NB4 (cell line): ENCODE measurements around the gene SLC9C2.
"Not testable (repeated sequence)": the region's sequence is repeated elsewhere in the genome, so short reads cannot be mapped to it uniquely, and the experiment has no call there.

ENCODE experiments used
- DNase-seq: peaks from one replicate; pipeline ENCODE4 v3.0.0; 2010; ENCODE audit warnings: low read depth
- H3K4me3 ChIP-seq: one replicate; pipeline ENCODE4 v1.5.1; 2011; ENCODE audit warnings: mild to moderate bottlenecking, low read depth, low read length, moderate library complexity
- CTCF ChIP-seq: IDR thresholded peaks from one replicate; pipeline ENCODE4 v1.5.1; 2012; ENCODE audit warnings: low read depth, low read length
- MYC ChIP-seq: IDR thresholded peaks from 2 replicates; pipeline ENCODE4 v1.6.1; 2011; ENCODE audit warnings: low read depth, low read length
- POLR2A ChIP-seq: IDR thresholded peaks from 2 replicates; pipeline ENCODE4 v1.6.1; 2011; ENCODE audit warnings: mild to moderate bottlenecking; ENCODE audit not compliant: insufficient read length; ENCODE audit errors: extremely low read depth
- TF ChIP-seq, protein P1 (sequence below): IDR thresholded peaks from 2 replicates; pipeline ENCODE4 v1.6.1; 2011; ENCODE audit warnings: low read depth, low read length

Gene SLC9C2

GRCh38 chr1:173476197-173476664, 126.6 kb downstream of the SLC9C2 start:
- DNase-seq: no peak
- H3K4me3 ChIP-seq: peak overlapping the region; percentile 61
- TF ChIP-seq POLR2A (no peak), CTCF (no peak), MYC (no peak)
- TF ChIP-seq, protein P1, sequence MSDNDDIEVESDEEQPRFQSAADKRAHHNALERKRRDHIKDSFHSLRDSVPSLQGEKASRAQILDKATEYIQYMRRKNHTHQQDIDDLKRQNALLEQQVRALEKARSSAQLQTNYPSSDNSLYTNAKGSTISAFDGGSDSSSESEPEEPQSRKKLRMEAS: no peak

DNA sequence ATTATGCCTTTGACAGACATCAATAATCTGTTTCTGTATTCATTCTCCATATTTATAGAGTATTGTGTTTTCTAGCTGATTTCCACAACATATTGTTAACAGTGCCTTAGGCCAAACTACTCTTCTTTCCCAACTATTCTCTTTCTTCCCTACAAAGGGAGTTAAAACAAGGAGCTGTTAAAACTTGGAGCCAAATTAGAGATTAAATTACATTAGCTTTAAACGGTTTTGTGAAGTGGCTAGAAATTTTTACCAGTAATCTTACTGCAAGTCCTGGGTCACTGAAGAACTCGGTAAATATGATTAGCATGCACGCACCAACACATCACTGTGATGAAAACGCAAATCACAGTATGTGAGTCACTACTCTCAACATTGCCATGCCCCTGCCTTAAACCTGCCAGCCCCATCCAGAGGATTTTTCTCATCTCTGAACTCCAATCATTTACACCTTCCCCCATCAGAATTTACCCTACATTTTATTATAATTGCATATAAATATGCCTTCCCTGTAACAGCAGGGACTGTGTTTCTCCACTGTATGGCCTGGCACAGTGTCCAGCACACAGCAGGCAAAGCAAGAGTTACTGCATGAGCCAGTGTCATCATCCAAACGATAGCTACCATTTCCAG, 127.2 kb downstream of the SLC9C2 start:
- peak; percentile 19 for DNase-seq
- peak overlapping the region; percentile 61 for H3K4me3 ChIP-seq
- TF ChIP-seq, protein P1: no peak
- TF ChIP-seq MYC (no peak), POLR2A (no peak), CTCF (no peak)

- not testable (repeated sequence) for DNase-seq, H3K4me3 ChIP-seq
Observed at GRCh38 chr1:173474780-173475421, 128.0 kb downstream of the SLC9C2 start.

DNA sequence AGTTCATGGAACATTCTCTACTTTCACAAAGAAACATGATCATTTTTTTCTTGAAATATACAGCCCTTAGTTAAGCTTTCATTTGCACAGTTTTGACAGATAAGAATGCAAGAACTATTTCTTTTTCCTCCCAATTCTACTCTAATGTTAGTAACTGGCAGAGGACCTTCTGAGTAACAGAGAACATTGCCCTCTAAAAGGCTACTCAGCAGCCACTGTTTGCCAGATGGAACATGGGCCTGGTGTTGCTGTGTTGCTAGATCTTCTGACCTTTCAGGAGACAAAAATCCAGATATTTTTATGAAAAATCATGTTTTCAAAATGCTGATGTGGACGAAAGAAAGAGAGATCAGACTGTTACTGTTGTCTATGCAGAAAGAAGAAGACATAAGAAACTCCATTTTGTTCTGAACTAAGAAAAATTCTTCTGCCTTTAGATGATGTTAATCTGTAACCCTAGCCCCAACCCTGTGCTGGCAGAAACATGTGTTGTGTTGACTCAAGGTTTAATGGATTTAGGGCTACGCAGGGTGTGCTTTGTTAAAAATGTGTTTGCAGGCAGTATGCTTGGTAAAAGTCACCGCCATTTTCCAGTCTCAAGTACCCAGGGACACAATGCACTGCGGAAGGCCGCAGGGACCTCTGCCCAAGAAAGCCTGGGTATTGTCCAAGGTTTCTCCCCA, 128.6 kb downstream of the SLC9C2 start:
- TF ChIP-seq MYC: no peak
- no peak for TF ChIP-seq CTCF
- TF ChIP-seq, protein P1: no peak
- TF ChIP-seq POLR2A: no peak
- no peak for DNase-seq
- H3K4me3 ChIP-seq: no peak overlapping the region

GRCh38 chr1:173473599-173474011, 129.3 kb downstream of the SLC9C2 start:
- no peak for DNase-seq
- H3K4me3 ChIP-seq: no peak overlapping the region
- TF ChIP-seq CTCF (no peak), POLR2A (no peak)
- TF ChIP-seq, protein P1: no peak

GRCh38 chr1:173470608-173471007, 132.3 kb downstream of the SLC9C2 start:
- H3K4me3 ChIP-seq: no peak overlapping the region
- TF ChIP-seq MYC (no peak), POLR2A (no peak), CTCF (no peak)
- TF ChIP-seq, protein P1: no peak
- no peak for DNase-seq
